GM12878 (cell line): ENCODE data around the gene NR3C1. TPM values are rescaled to one million over a fixed set of nuclear protein-coding genes. Genes with fewer than 3 reads are reported as not detected.

Experiments used
- ATF7 ChIP-seq: fragments of 450-650 bp; IDR thresholded peaks from 2 replicates; pipeline ENCODE4 v1.6.1; 2016; ENCODE audit warnings: low read depth, mild to moderate bottlenecking
- BCL11A ChIP-seq: IDR thresholded peaks from 2 replicates; pipeline ENCODE4 v1.6.1; 2011; ENCODE audit warnings: low read depth, low read length
- BCL3 ChIP-seq: IDR thresholded peaks from 2 replicates; pipeline ENCODE4 v1.6.1; 2011; ENCODE audit warnings: borderline replicate concordance, low read depth, mild to moderate bottlenecking, moderate library complexity, low read length; ENCODE audit not compliant: insufficient read depth, poor library complexity, severe bottlenecking
- CREB1 ChIP-seq: IDR thresholded peaks from 2 replicates; pipeline ENCODE4 v1.6.1; 2012; ENCODE audit warnings: low read depth, mild to moderate bottlenecking, inconsistent platforms
- FOXM1 ChIP-seq: IDR thresholded peaks from 2 replicates; pipeline ENCODE4 v1.6.1; 2012; ENCODE audit warnings: low read depth, mild to moderate bottlenecking, inconsistent platforms, low read length, moderate library complexity
- HDGF ChIP-seq: fragments of 450-650 bp; IDR thresholded peaks from 2 replicates; pipeline ENCODE4 v1.6.1; 2016; ENCODE audit warnings: antibody characterized with exemption
- IRF3 ChIP-seq: fragments of 450-650 bp; IDR thresholded peaks from 2 replicates; pipeline ENCODE4 v1.6.1; 2014; ENCODE audit warnings: mild to moderate bottlenecking
- MEF2A ChIP-seq: IDR thresholded peaks from 2 replicates; pipeline ENCODE4 v1.6.1; 2011; ENCODE audit warnings: low read depth, mild to moderate bottlenecking, low read length, moderate library complexity; ENCODE audit not compliant: insufficient read depth
- NBN ChIP-seq: fragments of 450-650 bp; IDR thresholded peaks from 2 replicates; pipeline ENCODE4 v1.6.1; 2016
- NR2F1 ChIP-seq: fragments of 450-650 bp; conservative IDR thresholded peaks from 2 replicates; pipeline ENCODE4 v1.6.1; 2017; ENCODE audit warnings: mild to moderate bottlenecking
- PML ChIP-seq: IDR thresholded peaks from 2 replicates; pipeline ENCODE4 v1.6.1; 2012; ENCODE audit warnings: low read length, inconsistent platforms
- POU2F2 ChIP-seq: IDR thresholded peaks from 3 replicates; pipeline ENCODE4 v1.6.1; 2011; ENCODE audit warnings: low read depth, mild to moderate bottlenecking, low read length, borderline replicate concordance
- RELB ChIP-seq: fragments of 450-650 bp; IDR thresholded peaks from 2 replicates; pipeline ENCODE4 v1.6.1; 2017; ENCODE audit warnings: low read depth, mild to moderate bottlenecking, moderate library complexity
- ZNF24 ChIP-seq: fragments of 450-650 bp; IDR thresholded peaks from 2 replicates; pipeline ENCODE4 v1.6.1; 2017; ENCODE audit warnings: antibody characterized with exemption, mild to moderate bottlenecking
- polyA plus RNA-seq, 11 experiments: library from polyadenylated mRNA; depleted of rRNA in 4 of 11; unstranded in 6 of 11; stranded (reverse) in 5 of 11; fragments of >200 nt; fragmentation: Nextera tagmentation in 4 of 11; fragmentation: Illumina TruSeq in 1 of 11; extraction: Ambion mirVana in 4 of 11; extraction: Trizol in 1 of 11; gene quantifications; 1 replicate in 1 of 11; 2 replicates in 10 of 11; pipeline versions ENCODE4 v1.2.1 to v1.2.3, GENCODE V29; 2011 to 2016; ENCODE audit warnings: inconsistent platforms in 2 of 11, missing spikeins in 2 of 11, low read depth in 1 of 11
- total RNA-seq, 4 experiments: library from RNA; depleted of rRNA in 3 of 4; stranded (reverse); fragments of >200 nt in 3 of 4; fragmentation: Illumina TruSeq in 1 of 4; extraction: Trizol in 1 of 4; gene quantifications; 2 replicates each; pipeline versions ENCODE4 v1.2.1 to v1.2.3, GENCODE V29; 2013 to 2021

The NR3C1 gene
- total and polyA plus RNA-seq, 10 of the 15 experiments (the other 5 are each of a cell fraction or from before 2014, with no cell fraction given): 49.7 to 141 (median 109) TPM

GRCh38 chr5:143418140-143418866, 14.8 kb upstream of the NR3C1 start (continued):
- TF ChIP-seq POU2F2: peak; percentile 48; the same call in 1 of the 3 replicates
- TF ChIP-seq NBN: peak; percentile 82; the same call in 1 of the 2 replicates
- peak; percentile 32; the same call in 1 of the 2 replicates for TF ChIP-seq ZNF24
- TF ChIP-seq PML: 0 out of 2 replicates have a peak, but pooled peaks have one; percentile 46
- TF ChIP-seq CREB1: peak; percentile 49; the same call in 1 of the 2 replicates
- TF ChIP-seq NR2F1: peak; percentile 99
- peak; percentile 89 for TF ChIP-seq RELB
- peak; percentile 69; the same call in 1 of the 2 replicates for TF ChIP-seq FOXM1
- TF ChIP-seq BCL3: peak; percentile 12
- 0 out of 2 replicates have a peak, but pooled peaks have one; percentile 60 for TF ChIP-seq MEF2A
- peak; percentile 57 for TF ChIP-seq BCL11A
- peak; percentile 63 for TF ChIP-seq ATF7
- TF ChIP-seq IRF3: no peak
- TF ChIP-seq HDGF: peak; percentile 42; the same call in 1 of the 2 replicates
